ENCODE measurements around the gene SPAG17. TPM values are rescaled to one million over a fixed set of nuclear protein-coding genes. Genes with fewer than 3 reads are reported as not detected.

The SPAG17 gene
- total and polyA plus RNA-seq, 2 of the 13 experiments (the other 11 are each of a cell fraction or from before 2014, with no cell fraction given), result not detected

GRCh38 chr1:118013336-118013735, 171.7 kb downstream of the SPAG17 start (continued):
- TF ChIP-seq GPBP1L1 (CRISPR knock-in tag; IDR thresholded peaks at IDR 0.05) (no peak), MTA3 (CRISPR knock-in tag; IDR thresholded peaks at IDR 0.05) (no peak)

- Histone ChIP-seq H2AFZ (ENCODE audit: low read length) (no peak overlapping the region), H3K79me2 (ENCODE audit: insufficient read depth, low read length) (no peaks in the 10 kb centered on the region), H3K27ac (ENCODE audit: extremely low read length, insufficient read depth, low read length) (no peak overlapping the region), H3K4me1 (ENCODE audit: insufficient read depth, low read length) (no peaks in the 10 kb centered on the region), H3K9me3 (ENCODE audit: low read length) (no peaks in the 10 kb centered on the region), H3K4me2 (ENCODE audit: low read depth, low read length) (no peak overlapping the region), H3K4me3 (replicated peaks in 1 of 3; ENCODE audit: insufficient read depth in 1 of 3, low read depth in 2 of 3, low read length in 3 of 3) (no peak overlapping the region), H4K20me1 (ENCODE audit: insufficient read depth, low read length) (no peaks in the 10 kb centered on the region), H3K36me3 (replicated peaks in 1 of 2; ENCODE audit: control insufficient read depth in 1 of 2, insufficient read depth in 2 of 2, low read length in 2 of 2) (no peaks in the 10 kb centered on the region), H3K27me3 (ENCODE audit: control insufficient read depth in 1 of 2, insufficient read depth in 2 of 2, low read length in 2 of 2) (no peaks in the 10 kb centered on the region; a peak in 1 of 5 replicates), H3K9ac (ENCODE audit: insufficient read depth, low read depth, low read length) (no peak overlapping the region)
- intact Hi-C loops (cut with micrococcal nuclease; ENCODE audit: unreplicated experiment) (no loop called here), in situ Hi-C loops (cut with HindIII; ENCODE audit: extremely low pct_ligation_motif_present, low pct_unique_long_range_greater_than_20kb) (no loop called here)
- no TSS peak for BruUV-seq (replicated peaks)
- no peak for DNase-seq (ENCODE audit: low spot score)
- POLR2A ChIA-PET, result no interaction called here
- WGBS (ENCODE audit: low lambda C conversion rate), result 22% methylated on average over 3 of the region's 6 CpGs
- FAIRE-seq, result no peak
- CTCF ChIA-PET (ENCODE audit: low intra/inter-chr PET ratio, low total read pairs), result no interaction called here
- ATAC-seq, result no peak
- no peak for TF ChIP-seq SMAD1 (CRISPR knock-in tag; IDR thresholded peaks at IDR 0.05; ENCODE audit: borderline replicate concordance, low read depth)
- no peak for TF ChIP-seq ZNF253 (CRISPR knock-in tag; IDR thresholded peaks at IDR 0.05; ENCODE audit: borderline replicate concordance)
- no peak for TF ChIP-seq CBFB (CRISPR knock-in tag; IDR thresholded peaks at IDR 0.05)
- no peak for TF ChIP-seq ZNF414 (CRISPR knock-in tag; IDR thresholded peaks at IDR 0.05)
- TF ChIP-seq RELA (CRISPR knock-in tag; IDR thresholded peaks at IDR 0.05), result no peak
- no peak for TF ChIP-seq ZNF318 (CRISPR knock-in tag; IDR thresholded peaks at IDR 0.05)
- TF ChIP-seq ZNF335 (CRISPR knock-in tag; IDR thresholded peaks at IDR 0.05), result no peak
- no peak for TF ChIP-seq ZNF782 (CRISPR knock-in tag; IDR thresholded peaks at IDR 0.05; ENCODE audit: borderline replicate concordance)
- TF ChIP-seq MBNL3 (CRISPR knock-in tag; conservative IDR thresholded peaks at IDR 0.05), result no peak
- no peak for TF ChIP-seq DNMT1 (CRISPR knock-in tag; IDR thresholded peaks at IDR 0.05)
- no peak for TF ChIP-seq TEAD3 (CRISPR knock-in tag; optimal IDR thresholded peaks at IDR 0.05; ENCODE audit: borderline replicate concordance)
- no peak for TF ChIP-seq XRCC5 (optimal IDR thresholded peaks at IDR 0.05; ENCODE audit: low read length)
Measured at GRCh38 chr1:118012515-118013124, 172.4 kb downstream of the SPAG17 start.
